Measurements from ENCODE around the gene FIGNL1. TPM values are rescaled to one million over a fixed set of nuclear protein-coding genes. Genes with fewer than 3 reads are reported as not detected.
"Not testable (repeated sequence)": the region's sequence is repeated elsewhere in the genome, so short reads cannot be mapped to it uniquely, and the experiment has no call there.

Gene FIGNL1
- total RNA-seq, 1 donor from 2014 or later: 4.1 TPM

GRCh38 chr7:50466815-50467585, 16.9 kb upstream of the FIGNL1 start:
- H3K4me3 ChIP-seq: no peak overlapping the region
- H3K36me3 ChIP-seq: no peaks in the 10 kb centered on the region
- H3K4me1 ChIP-seq: peaks cover 6% of the 10 kb centered on the region
- no peak overlapping the region for H3K27ac ChIP-seq (replicated peaks)
- TF ChIP-seq CTCF (IDR thresholded peaks at IDR 0.05; ENCODE audit: borderline replicate concordance): no peak
- intact Hi-C loops (cut with micrococcal nuclease): loop anchor here (5.0 to 10.0 kb wide), 2 partner anchors 128 to 695 kb away; no protein-coding TSS in a partner anchor
- no peak for DNase-seq
- no peaks in the 10 kb centered on the region for H3K9me3 ChIP-seq (replicated peaks)
- peaks cover 6% of the 10 kb centered on the region for H3K27me3 ChIP-seq (ENCODE audit: low read depth)

GRCh38 chr7:50463035-50463434, 12.9 kb upstream of the FIGNL1 start:
- no peak for TF ChIP-seq CTCF (IDR thresholded peaks at IDR 0.05; ENCODE audit: borderline replicate concordance)
- no peaks in the 10 kb centered on the region for H3K36me3 ChIP-seq

GRCh38 chr7:50462361-50462760, 12.2 kb upstream of the FIGNL1 start:
- intact Hi-C loops (cut with micrococcal nuclease): loop anchor here (10.0 kb wide), 1 partner anchor 132 kb away; no protein-coding TSS in a partner anchor
- TF ChIP-seq CTCF (IDR thresholded peaks at IDR 0.05; ENCODE audit: borderline replicate concordance): no peak
- H3K9me3 ChIP-seq (replicated peaks): no peaks in the 10 kb centered on the region

More at GRCh38 chr7:50463035-50463434, 12.9 kb upstream of the FIGNL1 start:
- intact Hi-C loops (cut with micrococcal nuclease): loop anchor here (10.0 kb wide), 1 partner anchor 132 kb away; no protein-coding TSS in a partner anchor
- H3K4me3 ChIP-seq: no peak overlapping the region
- no peak for DNase-seq
- no peak overlapping the region for H3K27ac ChIP-seq (replicated peaks)
- no peaks in the 10 kb centered on the region for H3K27me3 ChIP-seq (ENCODE audit: low read depth)
- peaks cover 4% of the 10 kb centered on the region for H3K4me1 ChIP-seq
- H3K9me3 ChIP-seq (replicated peaks): no peaks in the 10 kb centered on the region

GRCh38 chr7:50461695-50462094, 11.5 kb upstream of the FIGNL1 start:
- no peaks in the 10 kb centered on the region for H3K9me3 ChIP-seq (replicated peaks)
- TF ChIP-seq CTCF (IDR thresholded peaks at IDR 0.05; ENCODE audit: borderline replicate concordance): no peak
- H3K36me3 ChIP-seq: no peaks in the 10 kb centered on the region
- H3K27ac ChIP-seq (replicated peaks): no peak overlapping the region
- no peak overlapping the region for H3K4me3 ChIP-seq
- intact Hi-C loops (cut with micrococcal nuclease): loop anchor here (10.0 kb wide), 1 partner anchor 133 kb away; no protein-coding TSS in a partner anchor
- H3K4me1 ChIP-seq: no peaks in the 10 kb centered on the region
- no peaks in the 10 kb centered on the region for H3K27me3 ChIP-seq (ENCODE audit: low read depth)
- DNase-seq: no peak

More at GRCh38 chr7:50462361-50462760, 12.2 kb upstream of the FIGNL1 start:
- H3K4me1 ChIP-seq: no peaks in the 10 kb centered on the region
- DNase-seq: no peak
- no peak overlapping the region for H3K27ac ChIP-seq (replicated peaks)
- no peaks in the 10 kb centered on the region for H3K27me3 ChIP-seq (ENCODE audit: low read depth)
- H3K4me3 ChIP-seq: no peak overlapping the region
- no peaks in the 10 kb centered on the region for H3K36me3 ChIP-seq

GRCh38 chr7:50459183-50459582, 9.0 kb upstream of the FIGNL1 start:
- intact Hi-C loops (cut with micrococcal nuclease); H3K4me3 ChIP-seq: not testable (repeated sequence)

GRCh38 chr7:50458651-50459050, 8.5 kb upstream of the FIGNL1 start:
- H3K36me3 ChIP-seq; intact Hi-C loops (cut with micrococcal nuclease); H3K9me3 ChIP-seq (replicated peaks); DNase-seq; H3K27me3 ChIP-seq (ENCODE audit: low read depth); H3K27ac ChIP-seq (replicated peaks); H3K4me3 ChIP-seq; H3K4me1 ChIP-seq: not testable (repeated sequence)

More at GRCh38 chr7:50459183-50459582, 9.0 kb upstream of the FIGNL1 start:
- H3K36me3 ChIP-seq; H3K9me3 ChIP-seq (replicated peaks); H3K27ac ChIP-seq (replicated peaks); H3K4me1 ChIP-seq; H3K27me3 ChIP-seq (ENCODE audit: low read depth); DNase-seq: not testable (repeated sequence)

Measured in left ventricle myocardium inferior (tissue), 1 donor.